ENCODE measurements around the gene MUC16. TPM values are rescaled to one million over a fixed set of nuclear protein-coding genes. Genes with fewer than 3 reads are reported as not detected.

The MUC16 gene
- under 1 TPM in 1 of 2 donors, not detected in 1; under 0.01 TPM for total RNA-seq
- polyA plus RNA-seq: not detected

GRCh38 chr19:9009935-9010651 is at the start of gene MUC16:
Gene MUC16, minus strand, starts transcription at chr19:9010409.
- H3K9ac ChIP-seq (ENCODE audit: low read depth in 1 of 2, low read length in 2 of 2): no peak within 1 kb of the TSS
- H3K27me3 ChIP-seq (ENCODE audit: control insufficient read depth in 4 of 4, insufficient read depth in 4 of 4, low read length in 3 of 4): peaks cover 0 to 3% (median 0%) of the 10 kb centered on the region in 4 donors
- 62% methylated on average over 20 of the region's 20 CpGs for WGBS

More at GRCh38 chr19:9009935-9010651, at the start of gene MUC16:
- Histone ChIP-seq H3K36me3 (ENCODE audit: control insufficient read depth in 4 of 4, insufficient read depth in 3 of 4, low read depth in 1 of 4, low read length in 3 of 4) (no peaks in the 10 kb centered on the region), H3K9me3 (ENCODE audit: control insufficient read depth in 4 of 4, low read length in 3 of 4) (no peaks in the 10 kb centered on the region), H3K4me1 (ENCODE audit: control insufficient read depth in 4 of 4, insufficient read depth in 4 of 4, low read length in 3 of 4) (no peaks in the 10 kb centered on the region), H3K4me3 (ENCODE audit: low read depth in 1 of 3, low read length in 3 of 3) (no peak within 1 kb of the TSS), H3K27ac (ENCODE audit: low read depth in 1 of 2, low read length in 2 of 2) (no peak within 1 kb of the TSS)
- TF ChIP-seq GABPA (IDR thresholded peaks at IDR 0.05 in 1 of 2, conservative IDR thresholded peaks at IDR 0.05 in 1 of 2): no peak
- TF ChIP-seq YY1 (IDR thresholded peaks at IDR 0.05): no peak
- no peak for TF ChIP-seq REST (IDR thresholded peaks at IDR 0.05)
- TF ChIP-seq CTCF (IDR thresholded peaks at IDR 0.05; ENCODE audit: low read depth, low read length, missing input control): no peak
- no peak for TF ChIP-seq NR2F2 (IDR thresholded peaks at IDR 0.05)
- TF ChIP-seq FOXA2 (IDR thresholded peaks at IDR 0.05): no peak
- TF ChIP-seq HNF4A (conservative IDR thresholded peaks at IDR 0.05): no peak
- TF ChIP-seq RXRA (IDR thresholded peaks at IDR 0.05): no peak
- TF ChIP-seq HNF4G (IDR thresholded peaks at IDR 0.05): no peak
- no peak for TF ChIP-seq TAF1 (conservative IDR thresholded peaks at IDR 0.05)
- no peak for TF ChIP-seq ZBTB33 (IDR thresholded peaks at IDR 0.05)
- TF ChIP-seq JUND (IDR thresholded peaks at IDR 0.05): no peak
- no peak for TF ChIP-seq MAX (IDR thresholded peaks at IDR 0.05)
- TF ChIP-seq FOXA1 (IDR thresholded peaks at IDR 0.05): no peak
- TF ChIP-seq EGR1 (IDR thresholded peaks at IDR 0.05; ENCODE audit: low read depth in 2 of 2): no peak
- no peak for TF ChIP-seq ATF3 (IDR thresholded peaks at IDR 0.05)
- TF ChIP-seq SP1 (IDR thresholded peaks at IDR 0.05): no peak
- no peak for DNase-seq (ENCODE audit: low spot score)

Measured in liver (tissue), 9 donors.